ENCODE measurements around the gene GLI2.

GLI2 gene

DNA sequence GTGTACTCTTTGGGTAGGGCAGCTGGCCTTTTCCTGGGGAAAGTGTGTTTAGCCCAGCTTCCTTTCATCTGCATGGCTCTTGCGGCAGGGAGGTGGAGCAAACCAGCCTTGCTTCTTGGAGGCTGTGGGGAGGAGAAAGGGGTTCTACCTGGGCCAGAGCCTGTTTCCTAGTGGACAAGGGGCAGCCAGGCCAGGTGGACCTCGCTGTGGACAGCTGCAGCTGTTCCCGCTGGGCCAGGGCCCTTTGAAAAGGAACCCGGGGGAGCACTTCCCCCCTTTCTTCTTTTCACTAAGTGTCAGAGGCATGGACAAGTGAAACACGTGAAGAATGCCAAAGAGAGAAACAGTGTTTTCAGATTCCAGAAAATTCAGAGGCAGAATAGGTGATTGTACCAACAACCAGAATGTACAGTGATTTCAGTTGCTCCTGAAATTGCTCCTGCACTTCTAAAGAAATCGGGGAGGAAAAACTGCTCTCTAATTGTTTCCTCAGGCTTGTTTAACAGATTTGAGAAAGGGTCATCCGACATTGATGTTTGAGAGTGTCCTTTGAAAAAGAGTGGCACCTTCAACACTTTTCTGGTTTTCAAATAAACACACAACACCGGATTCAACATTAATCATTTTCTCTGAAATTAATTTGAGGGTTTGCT, 3.9 kb downstream of the GLI2 start:
- no peak for DNase-seq

DNA sequence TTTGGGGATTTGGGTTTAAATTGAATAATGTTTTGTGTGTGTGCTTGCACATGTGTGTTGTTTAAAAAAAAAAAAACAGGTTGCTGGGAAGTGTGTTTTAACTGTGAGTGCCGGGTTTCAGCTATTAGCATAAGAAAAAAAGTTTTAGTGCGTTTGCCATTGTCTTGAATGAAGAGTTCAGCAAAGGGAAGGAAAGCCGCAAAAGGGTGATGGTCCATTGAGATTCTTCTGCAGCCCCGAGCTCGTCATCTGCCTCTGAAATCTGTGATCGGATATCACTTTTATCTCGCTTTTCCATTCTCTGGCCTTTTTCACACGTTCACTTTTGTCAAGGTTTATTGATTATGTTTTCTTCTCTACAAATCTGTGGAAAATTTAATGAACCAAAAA, 4.7 kb downstream of the GLI2 start:
- no peak for DNase-seq

DNA sequence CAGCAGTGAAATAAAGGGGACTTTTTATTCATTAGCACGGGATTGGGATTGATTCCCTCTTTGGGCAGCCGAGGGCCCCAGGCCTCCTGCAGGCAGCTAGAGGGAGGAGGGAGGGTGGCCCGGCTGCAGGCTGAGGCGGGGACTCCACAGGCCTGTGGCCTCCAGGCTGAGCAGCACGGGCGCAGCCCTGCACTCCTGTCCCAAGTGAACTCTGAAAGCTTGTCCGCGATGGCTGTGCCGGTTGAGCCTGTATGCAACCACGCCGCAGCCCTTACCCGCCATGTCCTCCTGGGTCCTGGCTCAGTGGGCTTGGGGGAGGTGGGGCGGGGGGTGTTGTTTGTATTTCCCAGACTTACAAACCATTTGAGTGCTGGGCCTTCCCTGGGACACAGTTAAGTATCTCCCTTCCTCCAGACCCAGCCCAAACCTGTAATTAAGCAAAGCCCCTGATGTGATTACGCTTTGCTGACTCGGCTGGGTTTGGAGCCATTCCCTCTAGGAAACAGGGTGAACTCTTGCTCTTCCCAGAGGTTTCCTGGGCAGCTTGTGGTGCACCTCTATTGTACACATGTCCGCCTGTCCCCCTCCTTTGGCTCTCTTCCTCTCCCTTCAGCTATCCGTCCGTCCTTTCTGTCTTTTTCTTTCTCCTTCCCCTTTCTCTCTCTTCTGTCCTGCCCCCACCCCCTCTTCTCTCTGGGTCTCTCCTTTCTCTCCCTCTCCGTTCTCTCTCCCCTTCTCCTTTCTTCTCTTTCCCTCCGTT, 5.3 kb downstream of the GLI2 start:
- DNase-seq = no peak

- no peak for DNase-seq
These were observed 6.2 kb downstream of the GLI2 start for GRCh38 chr2:120741571-120742561.

DNA sequence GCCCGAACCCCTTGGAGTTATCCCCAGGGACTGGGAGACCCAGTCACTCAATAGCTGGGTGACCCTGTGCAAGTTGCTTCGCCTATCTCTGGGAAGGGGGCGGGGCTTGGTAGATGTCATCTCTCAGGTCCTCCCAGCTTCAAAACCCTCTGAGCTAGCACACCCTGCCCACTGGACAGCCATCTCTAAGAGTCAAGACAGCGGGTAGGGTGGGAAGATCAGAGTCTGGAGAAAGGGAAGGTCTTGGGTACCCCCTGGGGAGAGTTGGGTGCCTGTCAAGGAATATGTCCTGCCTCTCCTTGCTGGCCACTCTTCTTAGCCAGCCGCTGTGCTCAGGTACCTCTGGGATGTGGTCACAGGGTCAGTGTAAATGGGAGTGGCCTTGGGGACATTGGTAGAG, 8.0 kb downstream of the GLI2 start:
- no peak for DNase-seq

GRCh38 chr2:120744817-120745216, 9.1 kb downstream of the GLI2 start:
- no peak for DNase-seq

GRCh38 chr2:120745420-120746111, 9.9 kb downstream of the GLI2 start:
- no peak for DNase-seq

GRCh38 chr2:120746144-120746543, 10.5 kb downstream of the GLI2 start:
- no peak for DNase-seq

- DNase-seq = no peak
These were observed 11.6 kb downstream of the GLI2 start for GRCh38 chr2:120747281-120747680.

DNA sequence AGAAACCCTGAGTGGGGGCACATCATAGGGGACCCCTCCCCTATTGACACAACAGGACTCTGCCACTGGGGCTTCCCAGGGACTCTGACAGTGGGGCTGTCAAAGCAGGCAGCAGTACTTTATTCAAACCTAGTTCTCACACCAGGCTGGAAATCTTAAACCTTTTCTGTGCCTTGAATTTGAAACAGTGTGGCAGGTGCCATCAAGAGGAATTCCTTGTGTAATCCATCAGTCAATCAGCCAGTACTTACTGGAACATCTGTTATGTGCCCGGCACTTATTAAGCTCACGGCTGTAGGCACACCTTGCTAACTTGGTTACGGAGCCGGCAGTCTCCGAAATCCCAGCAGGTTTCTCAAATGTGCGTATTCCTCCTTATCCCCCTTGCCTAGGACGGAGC, 12.0 kb downstream of the GLI2 start:
- DNase-seq = no peak

GRCh38 chr2:120748310-120748709, 12.6 kb downstream of the GLI2 start:
- no peak for DNase-seq

- no peak for DNase-seq
These were observed 13.1 kb downstream of the GLI2 start for GRCh38 chr2:120748741-120749140.

- DNase-seq = no peak
These were observed 14.1 kb downstream of the GLI2 start for GRCh38 chr2:120749506-120750431.

DNA sequence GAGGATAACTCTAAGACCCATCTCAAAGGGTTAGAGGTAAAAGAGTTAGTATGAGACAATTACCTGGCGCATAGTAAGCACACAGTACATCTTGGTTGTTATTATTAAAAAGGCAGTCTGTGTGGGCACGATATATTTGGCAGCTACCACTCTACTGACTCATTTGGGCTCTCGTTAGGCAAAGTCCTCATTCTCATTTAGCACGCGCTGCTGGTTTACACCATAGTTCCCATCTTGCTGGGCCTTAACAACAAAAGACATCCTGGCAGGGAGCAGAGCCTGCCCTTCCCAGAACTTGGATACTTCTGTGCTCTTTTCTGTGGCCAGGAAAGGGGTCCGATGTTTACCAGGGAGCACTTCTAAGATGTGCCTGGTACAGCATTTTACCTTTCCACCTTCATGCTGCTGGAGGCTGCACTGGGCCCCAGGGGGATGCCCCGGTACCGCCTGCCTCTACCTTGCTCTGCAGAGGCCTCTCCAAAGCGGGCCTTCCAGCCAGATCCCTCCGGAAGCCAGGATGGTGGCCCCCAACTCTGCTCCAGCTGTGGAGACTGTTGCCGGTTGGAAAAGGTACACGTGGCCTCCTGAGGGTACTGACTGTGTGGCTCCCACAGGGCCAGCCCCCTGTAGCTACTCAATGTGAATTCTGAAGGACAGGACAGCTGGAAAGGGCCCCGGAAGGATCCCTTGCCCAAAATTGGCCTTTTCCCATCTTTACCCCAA, 15.0 kb downstream of the GLI2 start:
- DNase-seq = no peak

- no peak for DNase-seq
These were observed 15.9 kb downstream of the GLI2 start for GRCh38 chr2:120751553-120751952.

GRCh38 chr2:120754067-120754960, 18.6 kb downstream of the GLI2 start:
- no peak for DNase-seq

DNA sequence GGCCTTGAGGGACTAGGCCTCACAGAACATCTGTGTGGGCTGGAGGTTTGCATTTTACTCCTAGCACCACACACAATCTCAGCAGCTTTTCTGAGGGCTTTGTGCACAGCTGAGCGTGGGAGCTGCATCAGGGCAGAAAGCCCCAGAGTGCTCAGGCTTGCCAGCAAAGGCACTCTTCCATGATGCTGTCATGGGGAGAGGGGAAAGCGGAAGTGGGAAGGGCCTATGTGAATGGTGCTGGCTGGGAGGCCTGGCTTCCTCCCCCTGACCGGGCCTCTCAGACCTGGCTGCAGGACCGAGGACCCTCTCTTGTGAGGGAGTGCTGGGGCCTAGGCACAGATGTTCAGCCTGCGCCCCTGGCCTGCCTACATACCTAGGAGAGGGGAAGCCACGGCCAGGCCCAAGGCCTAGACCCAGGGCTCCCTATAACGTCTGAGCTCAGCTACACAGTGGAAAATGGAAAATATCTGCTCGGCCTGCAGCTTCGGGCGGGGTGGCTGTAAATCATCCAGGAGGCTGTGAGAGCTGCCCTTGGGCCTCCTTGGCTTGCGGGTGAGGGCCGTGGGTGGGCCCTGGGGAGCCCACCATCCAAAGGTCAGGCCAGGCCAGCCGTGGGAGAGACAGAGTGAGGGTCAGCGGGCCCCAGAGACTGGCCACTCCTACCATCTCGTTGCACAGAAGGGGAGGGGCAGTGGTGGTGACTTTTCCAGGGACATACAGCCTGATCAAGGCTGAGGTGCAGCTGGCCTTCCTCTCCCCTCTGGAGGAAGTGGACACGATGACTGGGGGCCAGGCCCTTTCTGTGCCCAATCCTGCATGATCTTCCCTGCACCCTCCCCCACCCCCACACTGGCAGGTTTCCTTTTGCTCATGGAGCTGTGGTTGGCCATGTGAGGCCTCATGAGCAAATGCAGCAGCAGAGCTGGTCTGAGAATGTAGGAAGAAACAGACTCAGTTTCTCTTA, 22.8 kb downstream of the GLI2 start:
- no peak for DNase-seq

- DNase-seq = no peak
These were observed 24.1 kb downstream of the GLI2 start for GRCh38 chr2:120759543-120760331.
